ENCODE results near the gene GYS2.

DNA sequence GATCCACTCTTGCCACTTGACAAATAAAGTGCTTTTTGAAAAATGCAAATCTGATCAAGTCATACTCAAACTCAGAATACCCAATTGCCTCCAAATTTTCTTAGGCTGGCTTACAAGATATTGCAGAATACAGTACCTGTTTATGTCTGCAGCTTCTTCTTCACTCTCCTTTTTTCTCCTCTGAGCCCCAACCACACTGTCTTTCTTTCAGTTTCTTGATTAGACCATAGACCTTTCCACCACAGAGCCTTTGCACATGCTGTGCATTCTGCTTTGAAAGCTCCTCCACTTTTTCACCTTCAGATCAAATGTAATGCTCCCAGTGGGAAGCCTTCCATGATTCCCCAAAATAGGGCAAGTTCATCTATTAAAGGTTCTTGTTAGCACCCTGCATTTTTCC lies 13.9 kb upstream of the GYS2 start:
- TF ChIP-seq EZH2 (IDR thresholded peaks at IDR 0.05; ENCODE audit: borderline replicate concordance) (no peak), EZH2phosphoT487 (IDR thresholded peaks at IDR 0.05; ENCODE audit: low read depth, severe bottlenecking, unreplicated experiment) (no peak)
- TF ChIP-seq, protein P1, sequence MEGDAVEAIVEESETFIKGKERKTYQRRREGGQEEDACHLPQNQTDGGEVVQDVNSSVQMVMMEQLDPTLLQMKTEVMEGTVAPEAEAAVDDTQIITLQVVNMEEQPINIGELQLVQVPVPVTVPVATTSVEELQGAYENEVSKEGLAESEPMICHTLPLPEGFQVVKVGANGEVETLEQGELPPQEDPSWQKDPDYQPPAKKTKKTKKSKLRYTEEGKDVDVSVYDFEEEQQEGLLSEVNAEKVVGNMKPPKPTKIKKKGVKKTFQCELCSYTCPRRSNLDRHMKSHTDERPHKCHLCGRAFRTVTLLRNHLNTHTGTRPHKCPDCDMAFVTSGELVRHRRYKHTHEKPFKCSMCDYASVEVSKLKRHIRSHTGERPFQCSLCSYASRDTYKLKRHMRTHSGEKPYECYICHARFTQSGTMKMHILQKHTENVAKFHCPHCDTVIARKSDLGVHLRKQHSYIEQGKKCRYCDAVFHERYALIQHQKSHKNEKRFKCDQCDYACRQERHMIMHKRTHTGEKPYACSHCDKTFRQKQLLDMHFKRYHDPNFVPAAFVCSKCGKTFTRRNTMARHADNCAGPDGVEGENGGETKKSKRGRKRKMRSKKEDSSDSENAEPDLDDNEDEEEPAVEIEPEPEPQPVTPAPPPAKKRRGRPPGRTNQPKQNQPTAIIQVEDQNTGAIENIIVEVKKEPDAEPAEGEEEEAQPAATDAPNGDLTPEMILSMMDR (IDR thresholded peaks at IDR 0.05; ENCODE audit: poor library complexity), result no peak
